DOHH2 (cell line): Measurements from ENCODE around the gene BEX1.
"Not testable (repeated sequence)": the region's sequence is repeated elsewhere in the genome, so short reads cannot be mapped to it uniquely, and the experiment has no call there.

Experiments
- EZH2phosphoT487 ChIP-seq: fragments of 200-600 bp; sonication (generic); IDR thresholded peaks from 2 replicates; pipeline ENCODE4 v1.6.1; 2017; ENCODE audit warnings: borderline replicate concordance, mild to moderate bottlenecking, antibody characterized with exemption, low read length, moderate library complexity, mixed read lengths
- TF ChIP-seq, protein P1 (sequence below): fragments of 200-600 bp; sonication (generic); IDR thresholded peaks from one replicate; pipeline ENCODE4 v1.5.1; 2014; ENCODE audit warnings: antibody characterized with exemption, mild to moderate bottlenecking, low read depth, low read length; ENCODE audit not compliant: poor library complexity, severe bottlenecking

DNA sequence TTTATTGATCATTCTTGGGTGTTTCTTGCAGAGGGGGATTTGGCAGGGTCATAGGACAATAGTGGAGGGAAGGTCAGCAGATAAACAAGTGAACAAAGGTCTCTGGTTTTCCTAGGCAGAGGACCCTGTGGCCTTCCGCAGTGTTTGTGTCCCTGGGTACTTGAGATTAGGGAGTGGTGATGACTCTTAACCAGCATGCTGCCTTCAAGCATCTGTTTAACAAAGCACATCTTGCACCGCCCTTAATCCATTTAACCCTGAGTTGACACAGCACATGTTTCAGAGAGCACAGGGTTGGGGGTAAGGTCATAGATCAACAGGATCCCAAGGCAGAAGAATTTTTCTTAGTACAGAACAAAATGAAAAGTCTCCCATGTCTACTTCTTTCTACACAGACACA, 39.9 kb upstream of the BEX1 start:
- TF ChIP-seq, protein P1, sequence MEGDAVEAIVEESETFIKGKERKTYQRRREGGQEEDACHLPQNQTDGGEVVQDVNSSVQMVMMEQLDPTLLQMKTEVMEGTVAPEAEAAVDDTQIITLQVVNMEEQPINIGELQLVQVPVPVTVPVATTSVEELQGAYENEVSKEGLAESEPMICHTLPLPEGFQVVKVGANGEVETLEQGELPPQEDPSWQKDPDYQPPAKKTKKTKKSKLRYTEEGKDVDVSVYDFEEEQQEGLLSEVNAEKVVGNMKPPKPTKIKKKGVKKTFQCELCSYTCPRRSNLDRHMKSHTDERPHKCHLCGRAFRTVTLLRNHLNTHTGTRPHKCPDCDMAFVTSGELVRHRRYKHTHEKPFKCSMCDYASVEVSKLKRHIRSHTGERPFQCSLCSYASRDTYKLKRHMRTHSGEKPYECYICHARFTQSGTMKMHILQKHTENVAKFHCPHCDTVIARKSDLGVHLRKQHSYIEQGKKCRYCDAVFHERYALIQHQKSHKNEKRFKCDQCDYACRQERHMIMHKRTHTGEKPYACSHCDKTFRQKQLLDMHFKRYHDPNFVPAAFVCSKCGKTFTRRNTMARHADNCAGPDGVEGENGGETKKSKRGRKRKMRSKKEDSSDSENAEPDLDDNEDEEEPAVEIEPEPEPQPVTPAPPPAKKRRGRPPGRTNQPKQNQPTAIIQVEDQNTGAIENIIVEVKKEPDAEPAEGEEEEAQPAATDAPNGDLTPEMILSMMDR = not testable (repeated sequence)
- not testable (repeated sequence) for TF ChIP-seq EZH2phosphoT487
